RWPE2 (cell line): ENCODE data around the gene PTBP2.

ENCODE experiments used
- ATAC-seq: fragments of 200-7000 bp; cut with Tn5 transposase; 3 replicates; pipeline ENCODE4 v1.9.1; 2021; ENCODE audit warnings: low read depth
- DNase-seq: peaks from one replicate; pipeline ENCODE4 v3.0.0-alpha.2; 2020; ENCODE audit warnings: low spot score
- H3K27ac ChIP-seq: fragments of 450-650 bp; 2 replicates; pipeline ENCODE4 v1.5.1; 2017; ENCODE audit warnings: mild to moderate bottlenecking; ENCODE audit not compliant: poor library complexity, severe bottlenecking
- H3K27me3 ChIP-seq: fragments of 250-450 bp; sonication (Bioruptor Pico); 2 replicates; pipeline ENCODE4 v1.5.1; 2021; ENCODE audit warnings: mild to moderate bottlenecking, moderate library complexity; ENCODE audit not compliant: insufficient read depth, poor library complexity, severe bottlenecking
- H3K36me3 ChIP-seq: fragments of 250-450 bp; sonication (Bioruptor Pico); 2 replicates; pipeline ENCODE4 v1.5.1; 2020; ENCODE audit warnings: low read depth, mild to moderate bottlenecking, moderate library complexity
- H3K4me1 ChIP-seq: fragments of 250-450 bp; sonication (Bioruptor Pico); 2 replicates; pipeline ENCODE4 v1.5.1; 2021; ENCODE audit warnings: mild to moderate bottlenecking, moderate library complexity; ENCODE audit not compliant: insufficient read depth, poor library complexity, severe bottlenecking
- H3K4me3 ChIP-seq: fragments of 250-450 bp; sonication (Bioruptor Pico); 2 replicates; pipeline ENCODE4 v1.5.1; 2021; ENCODE audit warnings: mild to moderate bottlenecking, moderate library complexity; ENCODE audit not compliant: severe bottlenecking
- H3K9me3 ChIP-seq: fragments of 250-450 bp; sonication (Bioruptor Pico); 2 replicates; pipeline ENCODE4 v1.5.1; 2021; ENCODE audit warnings: mild to moderate bottlenecking, moderate library complexity; ENCODE audit not compliant: severe bottlenecking
- CTCF ChIP-seq: fragments of 450-650 bp; IDR thresholded peaks from one replicate; pipeline ENCODE4 v1.5.1; 2017; ENCODE audit warnings: mild to moderate bottlenecking, moderate library complexity; ENCODE audit not compliant: poor library complexity, severe bottlenecking

The PTBP2 gene

GRCh38 chr1:96721416-96722160 lies at the start of gene PTBP2:
TSS of gene PTBP2 (plus strand) at chr1:96721784. CDS start at chr1:96721865, 81 bp downstream.
- peaks cover 35% of the 10 kb centered on the region for H3K36me3 ChIP-seq
- DNase-seq (peak; percentile 67), ATAC-seq (peak; percentile 95)
- no peak for TF ChIP-seq CTCF
- no peaks in the 10 kb centered on the region for H3K27me3 ChIP-seq
- H3K9me3 ChIP-seq: no peaks in the 10 kb centered on the region
- peak within 1 kb of the TSS; percentile 91 for H3K4me3 ChIP-seq
- peaks cover 3% of the 10 kb centered on the region for H3K4me1 ChIP-seq
- H3K27ac ChIP-seq: peak within 1 kb of the TSS; percentile 58

- no peaks in the 10 kb centered on the region for H3K9me3 ChIP-seq
- no peak for TF ChIP-seq CTCF
Observed at GRCh38 chr1:96674915-96675314, 46.7 kb upstream of the PTBP2 start.

GRCh38 chr1:96682056-96682455 lies 39.5 kb upstream of the PTBP2 start:
- ATAC-seq (no peak), DNase-seq (no peak)
- Histone ChIP-seq H3K4me1 (no peaks in the 10 kb centered on the region), H3K9me3 (no peaks in the 10 kb centered on the region), H3K36me3 (no peaks in the 10 kb centered on the region), H3K27ac (no peak overlapping the region), H3K4me3 (no peak overlapping the region), H3K27me3 (no peaks in the 10 kb centered on the region)
- TF ChIP-seq CTCF: no peak

More at GRCh38 chr1:96674915-96675314, 46.7 kb upstream of the PTBP2 start:
- Histone ChIP-seq H3K4me1 (no peaks in the 10 kb centered on the region), H3K27me3 (no peaks in the 10 kb centered on the region), H3K27ac (no peak overlapping the region), H3K36me3 (no peaks in the 10 kb centered on the region), H3K4me3 (no peak overlapping the region)
- DNase-seq (no peak), ATAC-seq (no peak)

GRCh38 chr1:96683931-96684330 lies 37.7 kb upstream of the PTBP2 start:
- DNase-seq: no peak
- H3K27me3 ChIP-seq: no peaks in the 10 kb centered on the region
- no peak for TF ChIP-seq CTCF
- no peaks in the 10 kb centered on the region for H3K36me3 ChIP-seq
- H3K27ac ChIP-seq: no peak overlapping the region
- H3K9me3 ChIP-seq: no peaks in the 10 kb centered on the region
- no peak for ATAC-seq
- H3K4me1 ChIP-seq: no peaks in the 10 kb centered on the region
- H3K4me3 ChIP-seq: no peak overlapping the region

- H3K9me3 ChIP-seq: no peaks in the 10 kb centered on the region
- no peak overlapping the region for H3K4me3 ChIP-seq
- H3K27ac ChIP-seq: no peak overlapping the region
- DNase-seq (no peak), ATAC-seq (no peak)
- no peaks in the 10 kb centered on the region for H3K27me3 ChIP-seq
- no peaks in the 10 kb centered on the region for H3K36me3 ChIP-seq
- no peak for TF ChIP-seq CTCF
- no peaks in the 10 kb centered on the region for H3K4me1 ChIP-seq
Observed at GRCh38 chr1:96684744-96685143, 36.8 kb upstream of the PTBP2 start.
